ENCODE data around the gene ISLR2. TPM values are rescaled to one million over a fixed set of nuclear protein-coding genes. Genes with fewer than 3 reads are reported as not detected.

Gene ISLR2
- total RNA-seq, 2 donors from 2014 or later = not detected

- Mint-ChIP-seq H3K27ac (no peak overlapping the region), H3K36me3 (ENCODE audit: low read depth) (no peaks in the 10 kb centered on the region), H3K27me3 (ENCODE audit: insufficient read depth) (peaks cover 2% of the 10 kb centered on the region), H3K9me3 (no peaks in the 10 kb centered on the region), H3K4me3 (no peak overlapping the region), H3K4me1 (peaks cover 6% of the 10 kb centered on the region)
- no peaks in the 10 kb centered on the region for H3K4me1 ChIP-seq (ENCODE audit: control insufficient read depth, insufficient read depth, low read length)
- H3K9ac ChIP-seq (ENCODE audit: extremely low read depth, low read length, poor library complexity, severe bottlenecking) = no peak overlapping the region
- TF ChIP-seq, protein P1, sequence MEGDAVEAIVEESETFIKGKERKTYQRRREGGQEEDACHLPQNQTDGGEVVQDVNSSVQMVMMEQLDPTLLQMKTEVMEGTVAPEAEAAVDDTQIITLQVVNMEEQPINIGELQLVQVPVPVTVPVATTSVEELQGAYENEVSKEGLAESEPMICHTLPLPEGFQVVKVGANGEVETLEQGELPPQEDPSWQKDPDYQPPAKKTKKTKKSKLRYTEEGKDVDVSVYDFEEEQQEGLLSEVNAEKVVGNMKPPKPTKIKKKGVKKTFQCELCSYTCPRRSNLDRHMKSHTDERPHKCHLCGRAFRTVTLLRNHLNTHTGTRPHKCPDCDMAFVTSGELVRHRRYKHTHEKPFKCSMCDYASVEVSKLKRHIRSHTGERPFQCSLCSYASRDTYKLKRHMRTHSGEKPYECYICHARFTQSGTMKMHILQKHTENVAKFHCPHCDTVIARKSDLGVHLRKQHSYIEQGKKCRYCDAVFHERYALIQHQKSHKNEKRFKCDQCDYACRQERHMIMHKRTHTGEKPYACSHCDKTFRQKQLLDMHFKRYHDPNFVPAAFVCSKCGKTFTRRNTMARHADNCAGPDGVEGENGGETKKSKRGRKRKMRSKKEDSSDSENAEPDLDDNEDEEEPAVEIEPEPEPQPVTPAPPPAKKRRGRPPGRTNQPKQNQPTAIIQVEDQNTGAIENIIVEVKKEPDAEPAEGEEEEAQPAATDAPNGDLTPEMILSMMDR (conservative IDR thresholded peaks at IDR 0.05) = no peak
- WGBS, 2 experiments (ENCODE audit: insufficient coverage in 1 of 2, insufficient read length in 1 of 2) = 88 to 100% methylated on average over 3 to 7 of the region's 7 CpGs
- H3K4me3 ChIP-seq (ENCODE audit: low read length) = no peak overlapping the region
- DNase-seq = no peak
- no peaks in the 10 kb centered on the region for H3K36me3 ChIP-seq (ENCODE audit: control insufficient read depth, insufficient read depth, low read length)
- no peaks in the 10 kb centered on the region for H3K27me3 ChIP-seq (ENCODE audit: control insufficient read depth, insufficient read depth, low read length, poor library complexity, severe bottlenecking)
- H3K9me3 ChIP-seq (ENCODE audit: control insufficient read depth, low read length) = no peaks in the 10 kb centered on the region
- no peak overlapping the region for H3K27ac ChIP-seq (ENCODE audit: low read depth, low read length)
These were observed 40.6 kb downstream of the ISLR2 start for GRCh38 chr15:74170875-74171578.

DNA sequence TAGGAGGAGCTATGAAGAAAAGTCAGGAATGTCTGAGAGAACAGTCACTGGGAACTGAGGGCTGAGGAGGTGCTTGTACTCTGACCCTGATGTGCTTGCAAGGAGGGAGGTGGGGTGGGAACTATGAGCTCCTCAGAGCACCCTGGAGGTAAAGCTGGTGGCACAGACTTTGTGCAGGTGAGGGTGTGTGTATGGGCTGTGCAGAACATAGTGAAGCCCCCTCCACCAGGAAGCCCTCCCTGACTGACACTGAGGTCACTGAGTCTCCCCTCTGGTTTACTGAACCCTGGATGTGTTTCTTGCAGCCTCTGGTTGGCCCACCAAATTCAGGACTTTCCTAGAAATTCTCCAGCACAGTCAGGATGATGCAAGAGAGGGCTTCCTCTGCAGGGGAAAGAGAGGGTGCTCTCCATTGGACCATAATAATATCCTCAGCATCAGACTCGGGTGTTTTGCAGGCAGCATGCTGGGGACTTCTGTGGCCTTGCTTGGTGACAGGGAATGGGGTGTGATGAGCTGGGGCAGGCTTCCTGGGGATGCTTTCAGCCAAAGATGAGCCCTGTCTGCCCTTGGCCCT is 41.7 kb downstream of the ISLR2 start:
- Mint-ChIP-seq H3K27ac (no peak overlapping the region), H3K4me3 (no peak overlapping the region), H3K4me1 (peaks cover 6% of the 10 kb centered on the region), H3K36me3 (ENCODE audit: low read depth) (no peaks in the 10 kb centered on the region), H3K9me3 (no peaks in the 10 kb centered on the region), H3K27me3 (ENCODE audit: insufficient read depth) (peaks cover 2% of the 10 kb centered on the region)
- H3K4me3 ChIP-seq (ENCODE audit: low read length) = no peak overlapping the region
- no peaks in the 10 kb centered on the region for H3K36me3 ChIP-seq (ENCODE audit: control insufficient read depth, insufficient read depth, low read length)
- H3K9me3 ChIP-seq (ENCODE audit: control insufficient read depth, low read length) = no peaks in the 10 kb centered on the region
- no peak overlapping the region for H3K27ac ChIP-seq (ENCODE audit: low read depth, low read length)
- TF ChIP-seq, protein P1 (conservative IDR thresholded peaks at IDR 0.05) = no peak
- no peak overlapping the region for H3K9ac ChIP-seq (ENCODE audit: extremely low read depth, low read length, poor library complexity, severe bottlenecking)
- 88% methylated on average over 1 of the region's 1 CpG; no CpG with 5 or more reads in 1 of the 2 experiments for WGBS, 2 experiments (ENCODE audit: insufficient coverage in 1 of 2, insufficient read length in 1 of 2)
- DNase-seq = no peak
- H3K27me3 ChIP-seq (ENCODE audit: control insufficient read depth, insufficient read depth, low read length, poor library complexity, severe bottlenecking) = no peaks in the 10 kb centered on the region
- no peaks in the 10 kb centered on the region for H3K4me1 ChIP-seq (ENCODE audit: control insufficient read depth, insufficient read depth, low read length)

- Histone ChIP-seq H3K36me3 (ENCODE audit: control insufficient read depth, insufficient read depth, low read length) (no peaks in the 10 kb centered on the region), H3K4me1 (ENCODE audit: control insufficient read depth, insufficient read depth, low read length) (no peaks in the 10 kb centered on the region), H3K9me3 (ENCODE audit: control insufficient read depth, low read length) (no peaks in the 10 kb centered on the region), H3K4me3 (ENCODE audit: low read length) (no peak overlapping the region), H3K9ac (ENCODE audit: extremely low read depth, low read length, poor library complexity, severe bottlenecking) (no peak overlapping the region), H3K27ac (ENCODE audit: low read depth, low read length) (no peak overlapping the region), H3K27me3 (ENCODE audit: control insufficient read depth, insufficient read depth, low read length, poor library complexity, severe bottlenecking) (no peaks in the 10 kb centered on the region)
- peaks cover 6% of the 10 kb centered on the region for H3K4me1 Mint-ChIP-seq
- no peak overlapping the region for H3K27ac Mint-ChIP-seq
- DNase-seq = peak; percentile 70
- WGBS, 2 experiments (ENCODE audit: insufficient coverage in 1 of 2, insufficient read length in 1 of 2) = 86 to 88% methylated on average over 9 to 13 of the region's 13 CpGs
- peaks cover under 1% of the 10 kb centered on the region for H3K27me3 Mint-ChIP-seq (ENCODE audit: insufficient read depth)
- H3K4me3 Mint-ChIP-seq = no peak overlapping the region
- TF ChIP-seq, protein P1 (conservative IDR thresholded peaks at IDR 0.05) = no peak
- H3K9me3 Mint-ChIP-seq = no peaks in the 10 kb centered on the region
- no peaks in the 10 kb centered on the region for H3K36me3 Mint-ChIP-seq (ENCODE audit: low read depth)
These were observed 42.5 kb downstream of the ISLR2 start for GRCh38 chr15:74172701-74173379.
